VCaP (cell line): Measurements from ENCODE around the gene PRIM2.
"Not testable (repeated sequence)": the region's sequence is repeated elsewhere in the genome, so short reads cannot be mapped to it uniquely, and the experiment has no call there.

Source experiments
- H3K27ac ChIP-seq: fragments of 450-650 bp; 2 replicates; pipeline ENCODE4 v1.5.1; 2017
- CTCF ChIP-seq: fragments of 450-650 bp; conservative IDR thresholded peaks from 2 replicates; pipeline ENCODE4 v1.5.1; 2017; ENCODE audit warnings: mild to moderate bottlenecking, moderate library complexity

Gene PRIM2

GRCh38 chr6:57521085-57521484, 203.7 kb downstream of the PRIM2 start:
- H3K27ac ChIP-seq = not testable (repeated sequence)

- H3K27ac ChIP-seq = not testable (repeated sequence)
Measured at GRCh38 chr6:57523221-57523620, 205.8 kb downstream of the PRIM2 start.

GRCh38 chr6:57529755-57530154, 212.3 kb downstream of the PRIM2 start:
- H3K27ac ChIP-seq = not testable (repeated sequence)

- H3K27ac ChIP-seq = not testable (repeated sequence)
Measured at GRCh38 chr6:57532660-57533059, 215.2 kb downstream of the PRIM2 start.

GRCh38 chr6:57535121-57535520, 217.7 kb downstream of the PRIM2 start:
- H3K27ac ChIP-seq = not testable (repeated sequence)

- peak; percentile 70 for TF ChIP-seq CTCF
- H3K27ac ChIP-seq = not testable (repeated sequence)
Measured at GRCh38 chr6:57535994-57536393, 218.6 kb downstream of the PRIM2 start.

- not testable (repeated sequence) for H3K27ac ChIP-seq
Measured at GRCh38 chr6:57537916-57538315, 220.5 kb downstream of the PRIM2 start.

GRCh38 chr6:57551961-57552360, 234.5 kb downstream of the PRIM2 start:
- H3K27ac ChIP-seq = not testable (repeated sequence)

GRCh38 chr6:57557855-57558254, 240.4 kb downstream of the PRIM2 start:
- not testable (repeated sequence) for H3K27ac ChIP-seq

GRCh38 chr6:57559170-57559569, 241.7 kb downstream of the PRIM2 start:
- not testable (repeated sequence) for H3K27ac ChIP-seq

- not testable (repeated sequence) for H3K27ac ChIP-seq
Measured at GRCh38 chr6:57562233-57562632, 244.8 kb downstream of the PRIM2 start.

GRCh38 chr6:57572119-57572518, 254.7 kb downstream of the PRIM2 start:
- not testable (repeated sequence) for H3K27ac ChIP-seq

GRCh38 chr6:57572844-57573243, 255.4 kb downstream of the PRIM2 start:
- H3K27ac ChIP-seq = not testable (repeated sequence)

- H3K27ac ChIP-seq = not testable (repeated sequence)
Measured at GRCh38 chr6:57577023-57577422, 259.6 kb downstream of the PRIM2 start.

GRCh38 chr6:57579489-57579888, 262.1 kb downstream of the PRIM2 start:
- H3K27ac ChIP-seq = not testable (repeated sequence)
- TF ChIP-seq CTCF = 0 out of 2 replicates have a peak, but pooled peaks have one; percentile 18

GRCh38 chr6:57581586-57581985, 264.2 kb downstream of the PRIM2 start:
- H3K27ac ChIP-seq = not testable (repeated sequence)

- not testable (repeated sequence) for H3K27ac ChIP-seq
Measured at GRCh38 chr6:57601105-57601504, 283.7 kb downstream of the PRIM2 start.

GRCh38 chr6:57605303-57605702, 287.9 kb downstream of the PRIM2 start:
- H3K27ac ChIP-seq = not testable (repeated sequence)

- H3K27ac ChIP-seq = not testable (repeated sequence)
Measured at GRCh38 chr6:57606331-57606730, 288.9 kb downstream of the PRIM2 start.

- H3K27ac ChIP-seq = not testable (repeated sequence)
Measured at GRCh38 chr6:57610612-57611011, 293.2 kb downstream of the PRIM2 start.

GRCh38 chr6:57618959-57619358, 301.5 kb downstream of the PRIM2 start:
- H3K27ac ChIP-seq = not testable (repeated sequence)

GRCh38 chr6:57631773-57632172, 314.3 kb downstream of the PRIM2 start:
- not testable (repeated sequence) for H3K27ac ChIP-seq
